ENCODE results near the gene LACTBL1. TPM values are rescaled to one million over a fixed set of nuclear protein-coding genes. Genes with fewer than 3 reads are reported as not detected.
"Not testable (repeated sequence)": the region's sequence is repeated elsewhere in the genome, so short reads cannot be mapped to it uniquely, and the experiment has no call there.

Gene LACTBL1
- total RNA-seq, 1 experiment from 2014 or later, result not detected

DNA sequence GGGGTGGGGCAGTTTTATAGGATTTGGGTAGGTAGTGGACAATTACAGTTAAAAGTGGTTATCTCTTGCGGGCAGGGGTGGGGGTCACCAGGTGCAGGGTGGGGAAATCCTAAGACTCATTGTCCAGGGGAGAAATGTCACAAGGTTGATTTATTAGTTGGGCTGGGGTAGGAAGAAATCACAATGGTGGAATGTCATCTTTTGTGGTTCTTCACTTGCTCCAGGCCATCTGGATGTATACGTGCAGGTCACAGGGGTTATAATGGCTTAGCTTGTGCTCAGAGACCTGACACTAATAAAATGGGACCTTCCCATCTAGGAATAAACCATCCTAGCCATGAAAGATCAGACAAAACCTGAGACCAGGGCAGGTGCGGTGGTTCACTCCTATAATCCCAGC lies 31.4 kb upstream of the LACTBL1 start:
- Histone ChIP-seq H2BK120ac (ENCODE audit: low read depth, low read length, poor library complexity, severe bottlenecking) (no peak overlapping the region), H2BK15ac (ENCODE audit: low read depth, low read length) (no peak overlapping the region), H3K9ac (ENCODE audit: extremely low read depth, insufficient read length, low read length) (no peak overlapping the region), H3K27ac (ENCODE audit: insufficient read length, low read depth, low read length) (no peak overlapping the region), H3K79me2 (ENCODE audit: insufficient read depth, low read length) (no peaks in the 10 kb centered on the region), H3K4me2 (ENCODE audit: insufficient read depth, insufficient read length, low read length) (no peak overlapping the region), H4K20me1 (ENCODE audit: control insufficient read depth, insufficient read depth, insufficient read length) (no peaks in the 10 kb centered on the region), H3K27me3 (ENCODE audit: insufficient read depth, low read length) (no peaks in the 10 kb centered on the region), H4K5ac (ENCODE audit: insufficient read length, low read depth, low read length) (no peak overlapping the region), H3K79me1 (ENCODE audit: insufficient read depth, low read depth, low read length, poor library complexity, severe bottlenecking) (no peaks in the 10 kb centered on the region), H4K8ac (replicated peaks; ENCODE audit: insufficient read length, low read depth, low read length) (no peak overlapping the region), H2BK5ac (ENCODE audit: insufficient read length, low read length) (no peak overlapping the region), H3K18ac (ENCODE audit: insufficient read length, low read depth, low read length) (no peak overlapping the region), H3K23me2 (ENCODE audit: insufficient read length, low read depth, low read length, poor library complexity, severe bottlenecking) (no peaks in the 10 kb centered on the region), H3K56ac (ENCODE audit: insufficient read length, low read depth, low read length) (no peak overlapping the region), H3K9me3 (ENCODE audit: control insufficient read depth, low read depth, low read length) (no peaks in the 10 kb centered on the region), H2AFZ (ENCODE audit: low read length) (no peak overlapping the region), H4K91ac (ENCODE audit: insufficient read length, low read depth, low read length) (no peak overlapping the region), H3K4me1 (ENCODE audit: insufficient read depth, low read length) (no peaks in the 10 kb centered on the region), H2AK5ac (ENCODE audit: insufficient read length, low read length) (no peak overlapping the region), H3K14ac (ENCODE audit: insufficient read depth, low read length) (no peak overlapping the region), H2BK20ac (ENCODE audit: low read depth, low read length, poor library complexity, severe bottlenecking) (no peak overlapping the region), H3K23ac (ENCODE audit: insufficient read length, low read depth, low read length) (no peak overlapping the region), H3K4ac (ENCODE audit: low read depth, low read length) (no peak overlapping the region), H3T11ph (ENCODE audit: low read length) (no peak overlapping the region), H2BK12ac (ENCODE audit: insufficient read length, low read depth, low read length) (no peak overlapping the region)
- Mint-ChIP-seq H3K4me3 (no peak overlapping the region), H3K36me3 (ENCODE audit: insufficient read depth in 1 of 3, low read depth in 3 of 3) (no peaks in the 10 kb centered on the region; a peak in 1 of 7 replicates), H3K4me1 (no peaks in the 10 kb centered on the region; a peak in 1 of 4 replicates), H3K27ac (no peak overlapping the region), H3K9me3 (peaks cover 2 to 4% of the 10 kb centered on the region in 2 experiments; a peak in 3 of 5 replicates), H3K27me3 (ENCODE audit: low read depth) (peaks cover 6% of the 10 kb centered on the region; the same call in 1 of the 2 replicates)
- no peak for DNase-seq
- no peak for TF ChIP-seq CTCF (conservative IDR thresholded peaks at IDR 0.05)
- no CpG with 5 or more reads among the region's 3 CpGs for WGBS (ENCODE audit: extremely low coverage, insufficient read length, low lambda C conversion rate)

DNA sequence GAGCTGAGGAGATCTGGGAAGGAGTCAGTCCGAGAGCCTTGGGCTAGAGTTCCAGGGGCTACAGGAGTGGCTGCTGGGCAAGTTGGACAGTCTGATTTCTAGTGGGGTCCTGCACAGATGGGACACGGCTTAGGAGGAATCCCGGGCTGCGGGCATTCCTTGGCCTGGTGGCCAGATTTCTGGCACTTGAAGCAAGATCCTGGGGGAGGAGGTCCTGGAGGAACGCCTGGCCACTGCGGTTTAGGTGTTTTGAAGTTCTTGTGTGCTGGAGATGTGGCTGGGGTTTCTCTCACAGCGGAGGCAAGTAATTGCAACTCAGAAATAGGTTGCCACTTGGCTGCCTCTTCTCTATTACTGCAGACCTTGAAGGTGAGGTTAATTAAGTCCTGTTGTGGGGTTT lies 29.6 kb upstream of the LACTBL1 start:
- not testable (repeated sequence) for H3K4me2 ChIP-seq (ENCODE audit: insufficient read depth, insufficient read length, low read length); H2BK120ac ChIP-seq (ENCODE audit: low read depth, low read length, poor library complexity, severe bottlenecking); H3K4me3 Mint-ChIP-seq; H2BK5ac ChIP-seq (ENCODE audit: insufficient read length, low read length); H3K27ac ChIP-seq (ENCODE audit: insufficient read length, low read depth, low read length); H4K91ac ChIP-seq (ENCODE audit: insufficient read length, low read depth, low read length); H3K9me3 ChIP-seq (ENCODE audit: control insufficient read depth, low read depth, low read length); H4K8ac ChIP-seq (replicated peaks; ENCODE audit: insufficient read length, low read depth, low read length); H3K56ac ChIP-seq (ENCODE audit: insufficient read length, low read depth, low read length); H3K23me2 ChIP-seq (ENCODE audit: insufficient read length, low read depth, low read length, poor library complexity, severe bottlenecking); H4K20me1 ChIP-seq (ENCODE audit: control insufficient read depth, insufficient read depth, insufficient read length); H2AK5ac ChIP-seq (ENCODE audit: insufficient read length, low read length); H2AFZ ChIP-seq (ENCODE audit: low read length); H3K27me3 Mint-ChIP-seq (ENCODE audit: low read depth); H3K4me1 Mint-ChIP-seq; H3K18ac ChIP-seq (ENCODE audit: insufficient read length, low read depth, low read length); H2BK20ac ChIP-seq (ENCODE audit: low read depth, low read length, poor library complexity, severe bottlenecking); H3K9ac ChIP-seq (ENCODE audit: extremely low read depth, insufficient read length, low read length); H3K14ac ChIP-seq (ENCODE audit: insufficient read depth, low read length); H3K79me2 ChIP-seq (ENCODE audit: insufficient read depth, low read length); H3K27me3 ChIP-seq (ENCODE audit: insufficient read depth, low read length); H3K9me3 Mint-ChIP-seq; H3K79me1 ChIP-seq (ENCODE audit: insufficient read depth, low read depth, low read length, poor library complexity, severe bottlenecking); H2BK15ac ChIP-seq (ENCODE audit: low read depth, low read length); H3K23ac ChIP-seq (ENCODE audit: insufficient read length, low read depth, low read length); H2BK12ac ChIP-seq (ENCODE audit: insufficient read length, low read depth, low read length); DNase-seq; H3K36me3 Mint-ChIP-seq (ENCODE audit: insufficient read depth in 1 of 3, low read depth in 3 of 3); H4K5ac ChIP-seq (ENCODE audit: insufficient read length, low read depth, low read length); H3T11ph ChIP-seq (ENCODE audit: low read length); H3K4me1 ChIP-seq (ENCODE audit: insufficient read depth, low read length); H3K27ac Mint-ChIP-seq; H3K4ac ChIP-seq (ENCODE audit: low read depth, low read length)
- no CpG with 5 or more reads among the region's 7 CpGs for WGBS (ENCODE audit: extremely low coverage, insufficient read length, low lambda C conversion rate)
